GM21360 (cell line): Measurements from ENCODE around the gene MMP2.

Source experiments
- ATAC-seq: cut with Tn5 transposase; IDR thresholded peaks from one replicate; pipeline ENCODE4 v1.9.1; 2021; ENCODE audit warnings: mild to moderate bottlenecking, moderate library complexity; ENCODE audit not compliant: unreplicated experiment

Gene MMP2

GRCh38 chr16:55491691-55492090, 12.7 kb downstream of the MMP2 start:
- ATAC-seq, result no peak

- ATAC-seq, result no peak
These were observed 13.9 kb downstream of the MMP2 start for GRCh38 chr16:55492756-55493380.

GRCh38 chr16:55494994-55495421, 16.0 kb downstream of the MMP2 start:
- no peak for ATAC-seq

GRCh38 chr16:55495616-55496289, 16.8 kb downstream of the MMP2 start:
- ATAC-seq, result no peak

GRCh38 chr16:55496509-55497145, 17.6 kb downstream of the MMP2 start:
- ATAC-seq, result no peak

GRCh38 chr16:55497558-55497957, 18.6 kb downstream of the MMP2 start:
- ATAC-seq, result no peak

- ATAC-seq, result no peak
These were observed 19.1 kb downstream of the MMP2 start for GRCh38 chr16:55498101-55498500.

- ATAC-seq, result no peak
These were observed 20.3 kb downstream of the MMP2 start for GRCh38 chr16:55499281-55499680.

- no peak for ATAC-seq
These were observed 21.0 kb downstream of the MMP2 start for GRCh38 chr16:55499951-55500529.

- no peak for ATAC-seq
These were observed 21.6 kb downstream of the MMP2 start for GRCh38 chr16:55500530-55501011.

GRCh38 chr16:55501549-55502322, 22.7 kb downstream of the MMP2 start:
- no peak for ATAC-seq

- ATAC-seq, result no peak
These were observed 23.9 kb downstream of the MMP2 start for GRCh38 chr16:55502801-55503366.

GRCh38 chr16:55503726-55504550, 24.9 kb downstream of the MMP2 start:
- no peak for ATAC-seq

- no peak for ATAC-seq
These were observed 26.5 kb downstream of the MMP2 start for GRCh38 chr16:55505333-55506015.

- ATAC-seq, result no peak
These were observed 27.1 kb downstream of the MMP2 start for GRCh38 chr16:55506083-55506482.

- ATAC-seq, result no peak
These were observed 27.7 kb downstream of the MMP2 start for GRCh38 chr16:55506708-55507107.

- no peak for ATAC-seq
These were observed 29.4 kb downstream of the MMP2 start for GRCh38 chr16:55508271-55508921.
